ENCODE results near the gene WNT5A.

DNA sequence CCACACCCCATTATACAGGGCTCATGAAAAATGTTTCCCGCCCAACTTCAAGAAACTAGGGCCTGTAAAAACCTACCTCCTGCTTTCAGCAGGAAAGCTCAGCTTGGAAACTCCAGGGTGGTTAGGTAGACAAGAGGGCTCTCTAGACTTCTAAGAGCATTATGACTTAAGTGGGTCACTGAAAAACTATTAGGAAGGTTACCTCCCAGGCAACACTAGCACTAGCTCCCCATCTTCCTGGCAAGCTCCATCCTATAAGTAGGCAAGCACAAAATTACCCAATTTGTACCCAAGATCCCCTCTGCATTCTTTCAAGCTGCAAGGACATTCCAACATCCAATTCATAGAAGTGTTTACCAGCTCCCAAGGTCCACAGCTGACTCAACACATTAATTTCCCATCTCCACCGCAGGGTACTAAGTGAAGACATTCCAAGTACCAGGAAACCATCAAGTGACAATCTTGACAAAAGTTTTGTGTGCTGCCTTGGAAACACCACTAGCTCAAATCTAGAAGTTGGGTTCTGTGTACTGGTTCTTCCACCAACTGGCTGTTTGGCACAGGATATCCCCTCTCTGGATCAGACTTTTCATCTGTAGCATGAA, 46.9 kb downstream of the WNT5A start:
- TF ChIP-seq, protein P1, sequence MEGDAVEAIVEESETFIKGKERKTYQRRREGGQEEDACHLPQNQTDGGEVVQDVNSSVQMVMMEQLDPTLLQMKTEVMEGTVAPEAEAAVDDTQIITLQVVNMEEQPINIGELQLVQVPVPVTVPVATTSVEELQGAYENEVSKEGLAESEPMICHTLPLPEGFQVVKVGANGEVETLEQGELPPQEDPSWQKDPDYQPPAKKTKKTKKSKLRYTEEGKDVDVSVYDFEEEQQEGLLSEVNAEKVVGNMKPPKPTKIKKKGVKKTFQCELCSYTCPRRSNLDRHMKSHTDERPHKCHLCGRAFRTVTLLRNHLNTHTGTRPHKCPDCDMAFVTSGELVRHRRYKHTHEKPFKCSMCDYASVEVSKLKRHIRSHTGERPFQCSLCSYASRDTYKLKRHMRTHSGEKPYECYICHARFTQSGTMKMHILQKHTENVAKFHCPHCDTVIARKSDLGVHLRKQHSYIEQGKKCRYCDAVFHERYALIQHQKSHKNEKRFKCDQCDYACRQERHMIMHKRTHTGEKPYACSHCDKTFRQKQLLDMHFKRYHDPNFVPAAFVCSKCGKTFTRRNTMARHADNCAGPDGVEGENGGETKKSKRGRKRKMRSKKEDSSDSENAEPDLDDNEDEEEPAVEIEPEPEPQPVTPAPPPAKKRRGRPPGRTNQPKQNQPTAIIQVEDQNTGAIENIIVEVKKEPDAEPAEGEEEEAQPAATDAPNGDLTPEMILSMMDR (IDR thresholded peaks at IDR 0.05), result no peak
- TF ChIP-seq ZFX (IDR thresholded peaks at IDR 0.05; ENCODE audit: borderline replicate concordance), result no peak

Measured in 22Rv1 (cell line).